GM18520 (cell line): ENCODE data around the gene MZT2B.
A peak's percentile ranks its signal among the peaks of the same experiment; 100 is the strongest.
"Not testable (repeated sequence)": the region's sequence is repeated elsewhere in the genome, so short reads cannot be mapped to it uniquely, and the experiment has no call there.

ENCODE experiments used
- ATAC-seq: cut with Tn5 transposase; IDR thresholded peaks from one replicate; pipeline ENCODE4 v1.9.1; 2021; ENCODE audit not compliant: unreplicated experiment

MZT2B gene

GRCh38 chr2:130169896-130170295 lies 12.2 kb upstream of the MZT2B start:
- ATAC-seq, result no peak

- peak; percentile 61 for ATAC-seq
Observed at GRCh38 chr2:130174866-130175265, 7.2 kb upstream of the MZT2B start.

- not testable (repeated sequence) for ATAC-seq
Observed at GRCh38 chr2:130180404-130181324, 1.4 kb upstream of the MZT2B start.

GRCh38 chr2:130181325-130181879 lies 660 bp upstream of the MZT2B start, which contains the start of gene SMPD4:
SMPD4 (minus strand) TSS chr2:130181602; CDS start chr2:130176592, 5,010 bp downstream.
- peak; percentile 44 for ATAC-seq

- ATAC-seq, result not testable (repeated sequence)
Observed at GRCh38 chr2:130182826-130183511, 907 bp downstream of the MZT2B start.

GRCh38 chr2:130183512-130184373 lies 1.7 kb downstream of the MZT2B start:
- ATAC-seq, result no peak

- ATAC-seq, result no peak
Observed at GRCh38 chr2:130185436-130185835, 3.4 kb downstream of the MZT2B start.

GRCh38 chr2:130185896-130186295 lies 3.8 kb downstream of the MZT2B start:
- no peak for ATAC-seq

- no peak for ATAC-seq
Observed at GRCh38 chr2:130186391-130186790, 4.3 kb downstream of the MZT2B start.

- ATAC-seq, result no peak
Observed at GRCh38 chr2:130187268-130187667, 5.2 kb downstream of the MZT2B start.

- ATAC-seq, result not testable (repeated sequence)
Observed at GRCh38 chr2:130187859-130188792, 6.1 kb downstream of the MZT2B start.

GRCh38 chr2:130188958-130189357 lies 6.9 kb downstream of the MZT2B start:
- not testable (repeated sequence) for ATAC-seq

GRCh38 chr2:130190237-130190636 lies 8.2 kb downstream of the MZT2B start:
- no peak for ATAC-seq

- ATAC-seq, result not testable (repeated sequence)
Observed at GRCh38 chr2:130191319-130191718, 9.3 kb downstream of the MZT2B start.

- not testable (repeated sequence) for ATAC-seq
Observed at GRCh38 chr2:130192451-130192850, 10.4 kb downstream of the MZT2B start.

- ATAC-seq, result not testable (repeated sequence)
Observed at GRCh38 chr2:130193824-130194223, 11.8 kb downstream of the MZT2B start.

- ATAC-seq, result not testable (repeated sequence)
Observed at GRCh38 chr2:130195089-130195635, 13.1 kb downstream of the MZT2B start.

GRCh38 chr2:130196052-130196451 lies 14.0 kb downstream of the MZT2B start:
- not testable (repeated sequence) for ATAC-seq

GRCh38 chr2:130198343-130198742 lies 16.3 kb downstream of the MZT2B start, which contains the start of gene TUBA3E:
TUBA3E (minus strand) TSS chr2:130198439; CDS start chr2:130198360, 79 bp downstream.
- ATAC-seq, result no peak
